CD4-positive, alpha-beta T cell treated with Interleukin-4 for 4 hours (primary cell): Measurements from ENCODE around the gene WIF1.

Experiments used
- DNase-seq: peaks from one replicate; pipeline ENCODE4 v3.0.0-alpha.2; 2020

The WIF1 gene

DNA sequence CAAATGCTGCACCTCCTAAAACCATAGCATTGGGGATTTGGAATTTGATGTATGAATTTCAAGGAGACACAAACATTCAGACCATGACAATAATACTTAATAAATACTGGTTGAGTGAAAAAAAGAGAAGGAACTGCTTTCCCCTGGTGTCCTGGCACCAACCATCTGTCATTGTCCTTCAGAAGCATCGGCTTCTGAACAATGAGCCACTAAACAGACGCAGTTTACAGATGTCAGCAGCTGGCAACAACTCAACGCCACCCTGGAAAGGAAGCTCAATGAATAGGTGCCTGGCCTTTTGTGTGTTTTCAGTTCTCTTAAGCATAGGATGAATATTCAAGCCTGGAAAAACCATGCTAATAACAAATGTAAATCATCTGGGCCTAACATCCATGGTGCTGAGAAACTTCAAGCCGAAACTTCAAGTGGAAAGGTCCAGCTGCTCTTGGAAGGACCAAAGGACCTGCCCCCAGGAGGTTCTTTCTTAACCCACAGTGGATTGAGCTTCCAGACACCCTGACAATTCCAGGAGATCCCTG is 101.3 kb downstream of the WIF1 start:
- no peak for DNase-seq

DNA sequence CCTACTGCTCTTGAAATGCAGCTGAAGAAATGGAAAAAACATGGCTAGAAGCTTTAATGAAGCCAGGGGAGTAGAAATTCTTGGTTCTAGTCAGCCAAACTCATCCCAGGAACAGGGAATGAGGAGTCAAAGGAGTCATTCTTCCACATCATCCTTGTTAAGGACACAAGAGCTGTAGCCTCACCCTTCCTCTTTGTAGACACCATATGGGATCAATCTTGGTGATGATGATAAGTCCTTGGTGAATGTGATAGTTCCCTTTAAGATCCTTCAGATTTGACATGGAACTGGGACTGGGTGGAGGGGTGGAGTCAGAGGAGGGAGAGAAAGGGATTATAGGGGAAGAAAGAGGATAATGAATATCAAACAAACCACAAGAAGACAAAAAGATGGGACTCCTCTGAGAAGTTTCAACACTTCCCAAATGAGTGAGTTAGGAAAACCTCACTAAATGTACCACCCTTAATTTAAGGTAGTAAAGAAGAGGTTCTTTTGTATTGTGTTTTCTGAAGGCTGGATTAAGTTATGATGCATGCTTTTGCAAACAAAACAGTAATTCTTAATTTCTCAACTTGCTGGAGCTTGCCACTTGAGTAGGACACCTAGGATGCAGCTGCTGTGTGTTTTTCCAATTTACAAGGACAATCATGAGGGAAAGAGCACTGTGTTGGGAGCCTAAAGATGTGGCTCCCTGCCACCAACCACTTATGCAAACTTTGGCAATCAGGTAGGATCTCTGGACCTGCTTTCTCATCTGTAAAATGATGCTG is 104.0 kb downstream of the WIF1 start:
- DNase-seq = no peak

DNA sequence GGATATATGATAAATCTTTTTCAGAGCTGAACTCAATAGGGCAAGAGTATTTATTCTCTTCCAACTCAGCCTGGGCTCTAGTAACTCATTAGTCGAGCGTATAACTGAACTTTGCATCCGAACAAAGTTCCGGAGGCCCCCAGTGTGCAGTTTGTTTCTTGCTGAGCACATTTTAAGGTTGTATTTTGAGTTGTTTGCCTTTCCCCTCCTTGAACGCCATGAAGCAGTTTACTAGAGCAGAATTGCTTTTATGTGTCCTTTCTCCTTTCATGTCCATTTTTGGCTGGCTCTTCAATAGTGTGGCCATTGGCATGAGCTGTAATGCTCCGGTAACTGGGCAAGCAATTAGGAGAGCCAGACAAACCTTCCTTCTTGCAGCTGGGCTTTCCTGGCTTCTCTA is 105.3 kb downstream of the WIF1 start:
- DNase-seq = no peak

DNA sequence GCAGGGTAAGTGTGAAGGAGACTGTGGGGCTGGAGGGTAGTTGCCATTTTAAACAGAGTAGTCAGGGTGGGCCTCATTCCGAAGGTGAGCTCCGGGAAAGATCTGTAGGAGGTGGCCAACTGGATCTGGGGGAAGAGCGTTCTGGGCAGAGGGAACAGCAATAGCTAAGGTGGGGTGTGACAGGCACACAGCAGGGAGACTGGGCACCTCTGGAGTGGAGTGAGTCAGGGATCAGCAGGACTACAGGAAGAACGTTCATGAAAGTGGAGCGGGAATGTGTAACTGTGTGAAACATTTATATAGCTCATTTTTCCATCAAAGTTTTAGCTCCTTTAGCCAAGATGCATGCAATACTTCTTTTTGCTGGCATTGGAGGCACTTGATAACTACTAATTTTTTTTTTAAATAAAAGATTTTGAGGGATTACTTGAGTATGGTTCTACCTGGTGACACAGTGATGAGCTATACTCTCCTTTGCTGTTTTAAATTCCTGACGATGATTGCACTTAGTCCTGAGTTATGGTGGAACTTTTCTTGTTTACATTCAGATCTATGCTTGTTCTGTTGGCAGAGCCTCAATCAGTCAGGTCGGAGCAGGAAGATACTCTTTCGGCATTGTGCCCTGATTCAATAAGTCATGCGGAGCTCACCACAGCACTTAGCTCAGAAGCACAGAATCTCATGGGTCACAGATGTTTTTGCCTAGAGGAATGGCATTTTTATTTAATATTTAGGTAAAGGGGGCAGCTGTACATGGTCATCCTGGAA is 106.4 kb downstream of the WIF1 start:
- DNase-seq = no peak

DNA sequence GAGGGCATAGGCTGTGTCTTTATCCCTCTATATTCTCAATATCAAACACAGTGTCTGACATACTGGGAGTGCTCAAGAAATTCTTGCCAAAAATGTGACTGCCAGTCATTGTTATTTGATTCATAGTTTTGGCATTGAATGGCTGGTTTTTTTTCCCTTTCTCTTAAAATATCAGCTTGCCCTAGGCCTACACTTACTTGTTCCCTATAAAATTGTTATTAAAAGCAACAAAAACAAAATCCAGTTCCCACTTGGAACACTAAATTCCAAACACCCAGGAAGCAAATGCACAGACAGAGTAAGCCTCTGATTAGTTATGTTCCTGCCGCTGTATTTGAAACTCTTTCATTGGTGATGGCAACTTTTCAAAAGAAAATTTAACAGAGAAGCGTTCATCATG is 110.7 kb downstream of the WIF1 start:
- no peak for DNase-seq

DNA sequence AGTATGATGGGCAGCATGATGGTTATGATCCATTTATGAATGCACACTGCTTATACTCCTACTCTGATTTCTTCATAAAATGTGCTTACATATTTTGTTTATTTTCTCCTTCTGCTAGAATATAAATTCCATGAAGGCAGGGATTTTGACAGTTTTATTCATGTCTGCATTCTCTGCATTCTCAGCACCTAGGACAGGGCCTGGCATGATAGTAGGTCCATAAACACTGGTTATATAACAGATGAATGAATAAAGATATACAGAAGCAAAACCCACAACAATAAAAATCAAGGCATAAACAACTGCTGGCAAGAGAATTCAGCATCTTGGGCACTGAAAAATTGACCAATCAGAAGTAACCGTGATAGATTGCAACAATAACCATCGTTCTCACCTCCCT is 115.4 kb downstream of the WIF1 start:
- no peak for DNase-seq

DNA sequence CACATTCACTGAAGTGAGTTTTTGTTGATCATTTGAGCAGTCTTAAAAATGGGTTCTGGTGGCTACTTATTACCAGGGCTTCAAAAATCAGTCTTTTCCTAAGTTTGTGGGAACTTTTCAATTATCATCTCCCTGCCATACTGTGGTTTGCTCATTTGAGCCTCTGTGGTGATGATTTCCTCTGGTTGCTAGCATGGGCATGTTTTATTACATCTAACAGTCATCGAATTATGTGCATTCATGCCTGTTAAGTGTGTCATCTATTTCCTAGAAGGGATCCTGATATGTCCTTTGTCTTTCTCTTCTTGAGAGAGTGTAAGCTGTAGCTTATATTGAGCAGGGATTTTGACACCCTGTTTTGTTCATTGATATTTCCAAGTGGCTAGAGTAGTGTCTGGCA is 116.8 kb downstream of the WIF1 start:
- no peak for DNase-seq
